Activated CD4-positive, alpha-beta T cell treated with anti-CD3 and anti-CD28 coated beads, Interleukin-2, Interleukin-4, amounts not matched to agents 100 ng/mL and 50 ng/mL, durations not matched to agents 16 hours and 8 hours (primary cell): ENCODE data around the gene SLC39A3.
"Not testable (repeated sequence)": the region's sequence is repeated elsewhere in the genome, so short reads cannot be mapped to it uniquely, and the experiment has no call there.

Source experiments
- DNase-seq: peaks from one replicate; pipeline ENCODE4 v3.0.0-alpha.2; 2020; ENCODE audit warnings: low spot score

SLC39A3 gene

GRCh38 chr19:2722541-2723344 lies 17.1 kb downstream of the SLC39A3 start:
- no peak for DNase-seq

GRCh38 chr19:2721570-2722540 lies 18.0 kb downstream of the SLC39A3 start:
- DNase-seq, result no peak

- DNase-seq, result no peak
These were observed 18.8 kb downstream of the SLC39A3 start, which contains the start of gene DIRAS1 for GRCh38 chr19:2720777-2721569. TSS of gene DIRAS1 (minus strand) at chr19:2721372. CDS start at chr19:2717806, 3,566 bp downstream.

GRCh38 chr19:2719920-2720776 lies 19.7 kb downstream of the SLC39A3 start:
- peak; percentile 6 for DNase-seq

- no peak for DNase-seq
These were observed 20.5 kb downstream of the SLC39A3 start for GRCh38 chr19:2719232-2719735.

GRCh38 chr19:2717638-2718541 lies 21.9 kb downstream of the SLC39A3 start:
- no peak for DNase-seq

GRCh38 chr19:2716722-2717637 lies 22.8 kb downstream of the SLC39A3 start:
- DNase-seq, result no peak

GRCh38 chr19:2716275-2716650 lies 23.6 kb downstream of the SLC39A3 start:
- no peak for DNase-seq

GRCh38 chr19:2715470-2716274 lies 24.1 kb downstream of the SLC39A3 start:
- no peak for DNase-seq

GRCh38 chr19:2714531-2715269 lies 25.1 kb downstream of the SLC39A3 start:
- DNase-seq, result no peak

GRCh38 chr19:2714102-2714501 lies 25.7 kb downstream of the SLC39A3 start:
- DNase-seq, result not testable (repeated sequence)

GRCh38 chr19:2713170-2713569 lies 26.6 kb downstream of the SLC39A3 start:
- DNase-seq, result not testable (repeated sequence)

- DNase-seq, result no peak
These were observed 28.0 kb downstream of the SLC39A3 start for GRCh38 chr19:2711875-2712205.

GRCh38 chr19:2711172-2711874 lies 28.5 kb downstream of the SLC39A3 start:
- no peak for DNase-seq

- no peak for DNase-seq
These were observed 33.6 kb downstream of the SLC39A3 start for GRCh38 chr19:2706251-2706650.

GRCh38 chr19:2703691-2704216 lies 36.1 kb downstream of the SLC39A3 start:
- DNase-seq, result no peak
